Breast epithelium (tissue), 3 donors: ENCODE data around the gene B4GALNT4.

Experiments used
- POLR2A ChIP-seq: fragments of 450-650 bp; IDR thresholded peaks from one replicate; pipeline ENCODE4 v1.6.1; 2016; ENCODE audit warnings: antibody characterized with exemption, mild to moderate bottlenecking, moderate library complexity
- POLR2AphosphoS5 ChIP-seq, 3 donors: sonication (generic); formaldehyde crosslinking; IDR thresholded peaks; one replicate each; pipeline ENCODE4 v1.6.1; 2017; ENCODE audit warnings: antibody characterized with exemption in 3 of 3
- TF ChIP-seq, protein P1 (sequence below), 3 donors: fragments of 450-650 bp; IDR thresholded peaks; one replicate each; pipeline ENCODE4 v1.5.1; 2016 to 2017; ENCODE audit warnings: antibody characterized with exemption in 3 of 3, mild to moderate bottlenecking in 3 of 3, moderate library complexity in 3 of 3

DNA sequence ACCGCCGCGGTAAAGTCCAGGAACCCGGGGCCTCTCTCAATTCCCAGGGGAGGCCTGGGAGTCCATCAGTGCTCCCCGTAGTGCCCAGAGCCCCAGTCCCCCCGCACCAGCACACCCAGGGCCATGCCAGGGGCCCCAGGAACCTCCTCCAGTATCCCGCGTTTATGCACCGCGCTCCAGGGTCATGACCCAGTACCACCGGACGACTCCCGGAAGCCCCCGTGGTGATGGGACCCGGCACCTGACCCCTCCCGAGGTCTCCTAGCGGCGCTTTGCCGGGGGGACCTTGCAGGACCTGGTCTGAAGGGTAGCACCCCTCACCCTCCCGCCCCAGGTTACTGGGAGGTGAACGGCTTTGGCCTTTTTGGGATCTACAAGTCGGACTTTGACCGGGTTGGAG, 11.2 kb downstream of the B4GALNT4 start:
- TF ChIP-seq, protein P1, sequence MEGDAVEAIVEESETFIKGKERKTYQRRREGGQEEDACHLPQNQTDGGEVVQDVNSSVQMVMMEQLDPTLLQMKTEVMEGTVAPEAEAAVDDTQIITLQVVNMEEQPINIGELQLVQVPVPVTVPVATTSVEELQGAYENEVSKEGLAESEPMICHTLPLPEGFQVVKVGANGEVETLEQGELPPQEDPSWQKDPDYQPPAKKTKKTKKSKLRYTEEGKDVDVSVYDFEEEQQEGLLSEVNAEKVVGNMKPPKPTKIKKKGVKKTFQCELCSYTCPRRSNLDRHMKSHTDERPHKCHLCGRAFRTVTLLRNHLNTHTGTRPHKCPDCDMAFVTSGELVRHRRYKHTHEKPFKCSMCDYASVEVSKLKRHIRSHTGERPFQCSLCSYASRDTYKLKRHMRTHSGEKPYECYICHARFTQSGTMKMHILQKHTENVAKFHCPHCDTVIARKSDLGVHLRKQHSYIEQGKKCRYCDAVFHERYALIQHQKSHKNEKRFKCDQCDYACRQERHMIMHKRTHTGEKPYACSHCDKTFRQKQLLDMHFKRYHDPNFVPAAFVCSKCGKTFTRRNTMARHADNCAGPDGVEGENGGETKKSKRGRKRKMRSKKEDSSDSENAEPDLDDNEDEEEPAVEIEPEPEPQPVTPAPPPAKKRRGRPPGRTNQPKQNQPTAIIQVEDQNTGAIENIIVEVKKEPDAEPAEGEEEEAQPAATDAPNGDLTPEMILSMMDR (IDR thresholded peaks at IDR 0.05), result no peak
- TF ChIP-seq POLR2A (no peak), POLR2AphosphoS5 (IDR thresholded peaks at IDR 0.05) (no peak)
